ENCODE results near the gene PDLIM5.
"Not testable (repeated sequence)": the region's sequence is repeated elsewhere in the genome, so short reads cannot be mapped to it uniquely, and the experiment has no call there.

PDLIM5 gene

GRCh38 chr4:94615451-94615850, 163.7 kb downstream of the PDLIM5 start:
- no peak for DNase-seq

- peak; percentile 23 for DNase-seq
Measured at GRCh38 chr4:94621491-94622080, 169.8 kb downstream of the PDLIM5 start.

- DNase-seq: no peak
Measured at GRCh38 chr4:94623126-94623911, 171.6 kb downstream of the PDLIM5 start.

- no peak for DNase-seq
Measured at GRCh38 chr4:94626942-94627341, 175.2 kb downstream of the PDLIM5 start.

GRCh38 chr4:94629058-94629457, 177.3 kb downstream of the PDLIM5 start:
- DNase-seq: not testable (repeated sequence)

GRCh38 chr4:94629837-94630236, 178.1 kb downstream of the PDLIM5 start:
- DNase-seq: no peak

GRCh38 chr4:94634271-94634670, 182.5 kb downstream of the PDLIM5 start:
- DNase-seq: no peak

GRCh38 chr4:94635177-94635576, 183.4 kb downstream of the PDLIM5 start:
- no peak for DNase-seq

GRCh38 chr4:94636004-94636403, 184.3 kb downstream of the PDLIM5 start:
- DNase-seq: no peak

GRCh38 chr4:94639298-94639697, 187.6 kb downstream of the PDLIM5 start:
- DNase-seq: no peak

GRCh38 chr4:94640151-94640550, 188.4 kb downstream of the PDLIM5 start:
- DNase-seq: no peak

GRCh38 chr4:94641702-94642560, 190.2 kb downstream of the PDLIM5 start:
- DNase-seq: no peak

GRCh38 chr4:94642561-94642866, 190.8 kb downstream of the PDLIM5 start:
- no peak for DNase-seq

GRCh38 chr4:94648699-94649098, 197.0 kb downstream of the PDLIM5 start:
- DNase-seq: no peak

GRCh38 chr4:94649381-94650133, 197.8 kb downstream of the PDLIM5 start:
- DNase-seq: no peak

- no peak for DNase-seq
Measured at GRCh38 chr4:94650134-94650495, 198.4 kb downstream of the PDLIM5 start.

GRCh38 chr4:94650690-94651089, 198.9 kb downstream of the PDLIM5 start:
- DNase-seq: no peak

- no peak for DNase-seq
Measured at GRCh38 chr4:94653095-94653649, 201.4 kb downstream of the PDLIM5 start.

- no peak for DNase-seq
Measured at GRCh38 chr4:94653984-94654609, 202.4 kb downstream of the PDLIM5 start.

GRCh38 chr4:94654714-94655113, 203.0 kb downstream of the PDLIM5 start:
- no peak for DNase-seq

GRCh38 chr4:94660614-94661013, 208.9 kb downstream of the PDLIM5 start:
- no peak for DNase-seq

GRCh38 chr4:94665021-94665420, 213.3 kb downstream of the PDLIM5 start:
- not testable (repeated sequence) for DNase-seq
